Hepatocyte (in vitro differentiated cells): ENCODE data around the gene CCDC12.

Source experiments
- CTCF ChIP-seq: fragments of 200-600 bp; sonication (generic); IDR thresholded peaks from 2 replicates; pipeline ENCODE4 v1.5.1; 2016; ENCODE audit warnings: antibody characterized with exemption, mild to moderate bottlenecking; ENCODE audit not compliant: poor library complexity
- EZH2 ChIP-seq: fragments of 200-600 bp; sonication (generic); IDR thresholded peaks from 2 replicates; pipeline ENCODE4 v1.6.1; 2016; ENCODE audit warnings: antibody characterized with exemption, mild to moderate bottlenecking, borderline replicate concordance

GRCh38 chr3:46928282-46928681 is 48.3 kb downstream of the CCDC12 start:
- TF ChIP-seq CTCF: no peak
- TF ChIP-seq EZH2: no peak
